SK-N-SH treated with all-trans-retinoic acid at 6 μM for 48 hours (cell line): ENCODE results near the gene SCRN1.

Experiments
- ARNTL ChIP-seq: fragments of 450-650 bp; formaldehyde crosslinking; IDR thresholded peaks from 2 replicates; pipeline ENCODE4 v1.5.0; 2020; ENCODE audit warnings: low read depth, mild to moderate bottlenecking, moderate library complexity, borderline replicate concordance
- ESRRG ChIP-seq: fragments of 250-450 bp; sonication (Bioruptor Pico); IDR thresholded peaks from 2 replicates; pipeline ENCODE4 v1.6.1; 2021; ENCODE audit warnings: mild to moderate bottlenecking
- PPARA ChIP-seq: fragments of 250-450 bp; sonication (Bioruptor Pico); IDR thresholded peaks from 2 replicates; pipeline ENCODE4 v1.5.0; 2020; ENCODE audit warnings: mild to moderate bottlenecking, borderline replicate concordance
- ZC3H10 ChIP-seq: fragments of 250-450 bp; sonication (Bioruptor Pico); IDR thresholded peaks from 2 replicates; pipeline ENCODE4 v1.5.1; 2021; ENCODE audit warnings: mild to moderate bottlenecking, moderate library complexity
- ZNF8 ChIP-seq: fragments of 450-650 bp; formaldehyde crosslinking; IDR thresholded peaks from 2 replicates; pipeline ENCODE4 v1.5.0; 2020; ENCODE audit warnings: mild to moderate bottlenecking, moderate library complexity
- TF ChIP-seq, protein P1 (sequence below): fragments of 250-450 bp; sonication (Bioruptor Pico); IDR thresholded peaks from 2 replicates; pipeline ENCODE4 v1.8.0; 2020; ENCODE audit warnings: mild to moderate bottlenecking, moderate library complexity, borderline replicate concordance
- TF ChIP-seq, protein P2 (sequence below): fragments of 250-450 bp; sonication (Bioruptor Pico); IDR thresholded peaks from 2 replicates; pipeline ENCODE4 v1.5.1; 2020; ENCODE audit warnings: low read depth, mild to moderate bottlenecking, moderate library complexity

DNA sequence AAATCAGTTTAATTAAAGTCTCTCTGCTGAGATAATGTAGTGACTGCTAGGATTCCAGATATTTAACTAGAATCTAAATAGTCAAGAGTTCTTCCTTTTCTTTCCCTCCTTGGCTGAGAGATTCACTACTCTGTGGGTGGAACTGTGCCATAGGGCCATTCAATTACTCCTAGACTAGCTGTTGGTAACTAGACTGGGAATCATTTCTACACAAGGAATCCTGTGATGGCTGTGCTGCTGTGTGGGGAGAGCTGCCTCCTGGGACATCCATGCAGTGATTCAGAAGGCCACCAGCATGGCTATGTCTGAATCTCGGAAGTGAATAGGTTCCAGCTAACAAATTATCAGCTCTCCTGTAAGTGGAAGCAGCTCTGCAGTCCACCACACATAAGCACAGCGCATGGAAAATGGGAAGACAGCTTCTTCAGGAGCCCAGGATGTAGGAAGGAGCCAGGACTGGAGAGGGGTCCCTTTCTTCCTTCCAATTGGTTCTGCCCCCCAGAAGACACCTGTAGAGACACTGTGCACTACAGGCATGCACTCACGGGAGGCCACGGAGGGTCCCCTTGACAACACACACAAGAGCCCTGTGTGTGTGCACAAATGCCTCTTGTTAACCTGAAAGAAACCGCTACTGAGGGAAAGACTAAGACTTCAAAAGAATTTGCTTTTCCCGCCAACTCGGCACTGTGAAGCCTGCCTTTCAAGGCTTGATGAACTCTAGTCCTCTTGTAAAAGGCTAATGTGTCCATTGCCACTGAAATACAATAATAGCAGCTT lies 66.5 kb downstream of the SCRN1 start:
- TF ChIP-seq, protein P1, sequence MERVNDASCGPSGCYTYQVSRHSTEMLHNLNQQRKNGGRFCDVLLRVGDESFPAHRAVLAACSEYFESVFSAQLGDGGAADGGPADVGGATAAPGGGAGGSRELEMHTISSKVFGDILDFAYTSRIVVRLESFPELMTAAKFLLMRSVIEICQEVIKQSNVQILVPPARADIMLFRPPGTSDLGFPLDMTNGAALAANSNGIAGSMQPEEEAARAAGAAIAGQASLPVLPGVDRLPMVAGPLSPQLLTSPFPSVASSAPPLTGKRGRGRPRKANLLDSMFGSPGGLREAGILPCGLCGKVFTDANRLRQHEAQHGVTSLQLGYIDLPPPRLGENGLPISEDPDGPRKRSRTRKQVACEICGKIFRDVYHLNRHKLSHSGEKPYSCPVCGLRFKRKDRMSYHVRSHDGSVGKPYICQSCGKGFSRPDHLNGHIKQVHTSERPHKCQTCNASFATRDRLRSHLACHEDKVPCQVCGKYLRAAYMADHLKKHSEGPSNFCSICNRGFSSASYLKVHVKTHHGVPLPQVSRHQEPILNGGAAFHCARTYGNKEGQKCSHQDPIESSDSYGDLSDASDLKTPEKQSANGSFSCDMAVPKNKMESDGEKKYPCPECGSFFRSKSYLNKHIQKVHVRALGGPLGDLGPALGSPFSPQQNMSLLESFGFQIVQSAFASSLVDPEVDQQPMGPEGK (CRISPR knock-in tag), result no peak
- no peak for TF ChIP-seq ZC3H10 (CRISPR knock-in tag)
- TF ChIP-seq ESRRG (CRISPR knock-in tag), result no peak
- TF ChIP-seq ARNTL (CRISPR knock-in tag), result no peak
- TF ChIP-seq, protein P2, sequence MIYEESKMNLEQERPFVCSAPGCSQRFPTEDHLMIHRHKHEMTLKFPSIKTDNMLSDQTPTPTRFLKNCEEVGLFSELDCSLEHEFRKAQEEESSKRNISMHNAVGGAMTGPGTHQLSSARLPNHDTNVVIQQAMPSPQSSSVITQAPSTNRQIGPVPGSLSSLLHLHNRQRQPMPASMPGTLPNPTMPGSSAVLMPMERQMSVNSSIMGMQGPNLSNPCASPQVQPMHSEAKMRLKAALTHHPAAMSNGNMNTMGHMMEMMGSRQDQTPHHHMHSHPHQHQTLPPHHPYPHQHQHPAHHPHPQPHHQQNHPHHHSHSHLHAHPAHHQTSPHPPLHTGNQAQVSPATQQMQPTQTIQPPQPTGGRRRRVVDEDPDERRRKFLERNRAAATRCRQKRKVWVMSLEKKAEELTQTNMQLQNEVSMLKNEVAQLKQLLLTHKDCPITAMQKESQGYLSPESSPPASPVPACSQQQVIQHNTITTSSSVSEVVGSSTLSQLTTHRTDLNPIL (CRISPR knock-in tag), result no peak
- TF ChIP-seq PPARA (CRISPR knock-in tag), result no peak
- no peak for TF ChIP-seq ZNF8
